Neutrophil (primary cell): ENCODE data around the gene SNRNP40.

Experiments used
- H3K27ac ChIP-seq: fragments of 200-600 bp; sonication (generic); 2 replicates; pipeline ENCODE4 v1.5.1; 2016; ENCODE audit warnings: mild to moderate bottlenecking, moderate library complexity
- H3K27me3 ChIP-seq: fragments of 200-600 bp; sonication (generic); 2 replicates; pipeline ENCODE4 v1.6.0; 2016; ENCODE audit warnings: mild to moderate bottlenecking
- H3K36me3 ChIP-seq: fragments of 200-600 bp; sonication (generic); 2 replicates; pipeline ENCODE4 v1.5.1; 2017
- H3K4me1 ChIP-seq, 2 experiments: fragments of 200-600 bp in 1 of 2; sonication (generic) in 1 of 2; 1 replicate in 1 of 2; 2 replicates in 1 of 2; pipeline versions ENCODE4 v1.5.1 to v1.6.1; 2013 to 2016; ENCODE audit warnings: low read depth in 1 of 2, low read length in 1 of 2, mild to moderate bottlenecking in 1 of 2, moderate library complexity in 1 of 2; ENCODE audit not compliant: control insufficient read depth in 1 of 2, insufficient read depth in 1 of 2
- H3K4me3 ChIP-seq, 2 experiments: fragments of 200-600 bp in 1 of 2; sonication (generic) in 1 of 2; 1 replicate in 1 of 2; 2 replicates in 1 of 2; pipeline ENCODE4 v1.5.1; 2013 to 2016; ENCODE audit warnings: low read depth in 1 of 2, low read length in 1 of 2, mild to moderate bottlenecking in 1 of 2, moderate library complexity in 1 of 2
- H3K9me3 ChIP-seq: fragments of 200-600 bp; sonication (generic); 2 replicates; pipeline ENCODE4 v1.5.1; 2016
- TF ChIP-seq, protein P1 (sequence below): fragments of 200-600 bp; sonication (generic); IDR thresholded peaks from 2 replicates; pipeline ENCODE4 v1.5.1; 2016; ENCODE audit warnings: antibody characterized with exemption

SNRNP40 gene

DNA sequence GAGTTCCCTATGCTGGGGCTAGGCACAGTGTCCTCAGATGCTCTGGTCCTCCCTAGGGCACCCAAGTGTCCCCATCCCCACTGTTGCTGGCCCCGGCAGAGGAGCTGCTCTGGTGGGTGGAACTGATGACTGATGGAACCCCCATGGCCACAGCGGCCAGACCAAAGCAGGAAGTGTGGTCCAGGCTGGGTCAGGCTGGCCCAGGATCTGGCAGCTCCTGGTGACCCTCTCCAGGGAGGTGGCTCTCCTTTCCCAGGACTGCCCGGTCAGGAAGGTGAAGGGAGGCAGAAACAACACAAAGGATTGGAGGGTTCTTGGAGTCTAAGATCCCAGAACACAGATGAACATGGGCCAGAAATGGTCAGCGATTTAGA lies 58.0 kb downstream of the SNRNP40 start:
- peaks cover 0 to 7% of the 10 kb centered on the region in 2 experiments for H3K4me1 ChIP-seq
- no peak overlapping the region for H3K27ac ChIP-seq
- H3K36me3 ChIP-seq: no peaks in the 10 kb centered on the region
- H3K9me3 ChIP-seq: no peaks in the 10 kb centered on the region
- H3K27me3 ChIP-seq: peaks cover 100% of the 10 kb centered on the region
- TF ChIP-seq, protein P1, sequence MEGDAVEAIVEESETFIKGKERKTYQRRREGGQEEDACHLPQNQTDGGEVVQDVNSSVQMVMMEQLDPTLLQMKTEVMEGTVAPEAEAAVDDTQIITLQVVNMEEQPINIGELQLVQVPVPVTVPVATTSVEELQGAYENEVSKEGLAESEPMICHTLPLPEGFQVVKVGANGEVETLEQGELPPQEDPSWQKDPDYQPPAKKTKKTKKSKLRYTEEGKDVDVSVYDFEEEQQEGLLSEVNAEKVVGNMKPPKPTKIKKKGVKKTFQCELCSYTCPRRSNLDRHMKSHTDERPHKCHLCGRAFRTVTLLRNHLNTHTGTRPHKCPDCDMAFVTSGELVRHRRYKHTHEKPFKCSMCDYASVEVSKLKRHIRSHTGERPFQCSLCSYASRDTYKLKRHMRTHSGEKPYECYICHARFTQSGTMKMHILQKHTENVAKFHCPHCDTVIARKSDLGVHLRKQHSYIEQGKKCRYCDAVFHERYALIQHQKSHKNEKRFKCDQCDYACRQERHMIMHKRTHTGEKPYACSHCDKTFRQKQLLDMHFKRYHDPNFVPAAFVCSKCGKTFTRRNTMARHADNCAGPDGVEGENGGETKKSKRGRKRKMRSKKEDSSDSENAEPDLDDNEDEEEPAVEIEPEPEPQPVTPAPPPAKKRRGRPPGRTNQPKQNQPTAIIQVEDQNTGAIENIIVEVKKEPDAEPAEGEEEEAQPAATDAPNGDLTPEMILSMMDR: no peak
- H3K4me3 ChIP-seq: no peak overlapping the region

DNA sequence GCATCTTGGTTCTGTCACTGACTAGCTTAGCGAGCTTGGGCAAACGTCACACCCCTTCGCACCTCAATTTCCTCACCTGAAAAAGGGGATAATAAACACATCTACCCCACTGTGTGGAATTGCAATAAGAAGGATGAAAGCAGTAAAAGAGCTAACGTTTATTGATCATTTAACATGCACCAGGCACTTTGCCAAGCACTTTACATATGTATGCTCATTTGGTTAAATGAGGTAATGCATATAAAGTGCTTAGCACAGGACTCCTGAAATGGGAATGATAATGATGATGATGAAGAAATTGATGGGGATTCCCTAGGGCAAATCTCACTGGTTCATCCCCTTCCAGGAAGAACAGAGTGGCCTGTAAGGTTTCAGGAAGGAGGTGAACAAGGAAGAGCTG lies 61.7 kb downstream of the SNRNP40 start:
- H3K4me3 ChIP-seq: no peak overlapping the region
- peaks cover 72% of the 10 kb centered on the region for H3K27me3 ChIP-seq
- H3K9me3 ChIP-seq: no peaks in the 10 kb centered on the region
- H3K4me1 ChIP-seq: peaks cover 0 to 7% of the 10 kb centered on the region in 2 experiments
- no peaks in the 10 kb centered on the region for H3K36me3 ChIP-seq
- TF ChIP-seq, protein P1: no peak
- H3K27ac ChIP-seq: no peak overlapping the region

DNA sequence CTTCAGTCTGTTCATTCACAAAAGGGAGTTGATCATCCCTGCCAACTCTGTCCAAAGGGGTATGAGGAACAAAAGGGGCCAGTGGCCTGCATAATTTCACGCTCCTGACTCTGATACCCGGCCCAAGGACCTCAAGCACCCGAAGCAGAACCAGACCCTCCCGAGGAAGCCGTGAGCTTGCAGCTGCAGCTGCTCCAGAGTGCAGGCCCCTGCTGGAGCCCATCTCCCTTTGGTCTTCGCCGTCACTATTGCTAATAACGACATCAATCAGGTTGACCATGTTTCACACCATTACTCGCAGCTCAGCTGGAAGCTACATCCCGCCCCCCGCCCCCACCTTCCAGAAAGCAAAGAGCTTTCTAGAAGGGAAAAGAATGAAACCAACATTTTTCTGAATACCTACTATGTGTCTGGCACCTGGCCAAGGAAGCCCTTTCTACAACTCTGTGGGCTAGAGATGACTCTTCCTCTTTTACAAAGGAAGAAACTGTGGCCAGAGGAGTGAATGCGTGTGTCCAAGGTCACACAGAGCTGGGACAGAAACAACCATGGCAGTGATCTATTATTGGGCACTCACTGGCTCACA lies 62.4 kb downstream of the SNRNP40 start:
- TF ChIP-seq, protein P1: no peak
- no peaks in the 10 kb centered on the region for H3K36me3 ChIP-seq
- H3K4me3 ChIP-seq: no peak overlapping the region
- no peak overlapping the region for H3K27ac ChIP-seq
- no peaks in the 10 kb centered on the region for H3K9me3 ChIP-seq
- H3K4me1 ChIP-seq: peaks cover 0 to 2% of the 10 kb centered on the region in 2 experiments
- peaks cover 65% of the 10 kb centered on the region for H3K27me3 ChIP-seq

DNA sequence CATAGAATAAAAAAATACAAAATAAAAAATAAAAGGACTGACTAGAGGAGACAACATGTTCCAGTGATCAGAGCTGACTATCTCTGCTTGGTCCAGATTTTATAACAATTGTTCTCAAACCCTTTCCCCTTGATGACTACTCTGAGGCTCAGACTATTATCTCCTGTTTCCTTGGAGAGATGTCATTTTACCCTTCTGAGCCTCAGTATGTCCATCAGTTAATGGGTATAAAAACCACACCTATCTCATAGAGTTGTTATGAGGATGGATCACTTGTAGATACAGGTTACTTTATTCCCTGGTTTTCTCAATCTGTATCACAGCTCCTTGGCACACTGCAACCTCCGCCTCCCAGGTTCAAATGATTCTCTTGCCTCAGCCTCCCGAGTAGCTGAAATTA lies 63.9 kb downstream of the SNRNP40 start:
- TF ChIP-seq, protein P1: no peak
- H3K27ac ChIP-seq: no peak overlapping the region
- H3K36me3 ChIP-seq: no peaks in the 10 kb centered on the region
- no peaks in the 10 kb centered on the region for H3K4me1 ChIP-seq
- peaks cover 50% of the 10 kb centered on the region for H3K27me3 ChIP-seq
- H3K4me3 ChIP-seq: no peak overlapping the region
- H3K9me3 ChIP-seq: no peaks in the 10 kb centered on the region

DNA sequence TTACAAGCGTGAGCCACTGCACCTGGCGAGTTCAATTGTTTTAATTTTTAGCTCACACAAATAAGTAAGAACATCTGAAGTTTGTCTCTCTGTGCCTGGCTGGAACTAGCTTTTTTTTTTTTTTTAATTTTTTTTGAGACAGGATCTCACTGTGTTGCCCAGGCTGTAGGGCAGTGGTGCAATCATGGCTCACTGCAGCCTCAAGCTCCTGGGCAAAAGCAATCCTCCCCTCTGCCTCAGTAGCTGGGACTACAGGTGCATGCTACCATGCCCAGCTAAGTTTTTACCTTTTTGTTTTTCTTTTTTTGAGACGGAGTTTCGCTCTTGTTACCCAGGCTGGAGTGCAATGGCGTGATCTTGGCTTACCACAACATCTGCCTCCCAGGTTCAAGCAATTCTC lies 64.8 kb downstream of the SNRNP40 start:
- H3K4me1 ChIP-seq: no peaks in the 10 kb centered on the region
- TF ChIP-seq, protein P1: no peak
- no peaks in the 10 kb centered on the region for H3K9me3 ChIP-seq
- H3K27me3 ChIP-seq: peaks cover 41% of the 10 kb centered on the region
- no peak overlapping the region for H3K4me3 ChIP-seq
- no peaks in the 10 kb centered on the region for H3K36me3 ChIP-seq
- H3K27ac ChIP-seq: no peak overlapping the region

DNA sequence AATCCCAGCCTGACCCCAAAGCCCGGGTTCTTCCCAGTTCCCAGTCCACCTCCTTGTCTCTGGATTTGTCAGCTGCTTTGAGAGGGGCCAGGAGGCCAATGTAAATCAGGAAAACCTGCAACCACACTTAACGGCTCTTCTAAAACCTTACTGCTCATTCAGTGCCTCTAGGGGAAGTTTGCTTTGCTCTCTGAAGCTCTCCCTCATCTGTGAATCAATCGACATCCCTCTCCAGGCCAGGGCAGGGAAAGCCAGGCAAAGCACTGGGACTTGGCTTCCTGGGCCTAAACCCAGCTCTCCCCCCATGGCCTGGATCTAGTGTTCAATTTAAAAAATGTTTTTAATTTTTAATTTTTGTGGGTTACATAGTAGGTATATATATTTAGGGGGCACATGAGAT lies 66.2 kb downstream of the SNRNP40 start:
- no peak overlapping the region for H3K27ac ChIP-seq
- no peaks in the 10 kb centered on the region for H3K36me3 ChIP-seq
- peaks cover 27% of the 10 kb centered on the region for H3K27me3 ChIP-seq
- H3K9me3 ChIP-seq: no peaks in the 10 kb centered on the region
- TF ChIP-seq, protein P1: no peak
- H3K4me3 ChIP-seq: no peak overlapping the region
- no peaks in the 10 kb centered on the region for H3K4me1 ChIP-seq
